HepG2 (cell line): Measurements from ENCODE around the gene GGA3. TPM values are rescaled to one million over a fixed set of nuclear protein-coding genes. Genes with fewer than 3 reads are reported as not detected.

ENCODE experiments used
- ATRX ChIP-seq: sonication (generic); formaldehyde crosslinking; IDR thresholded peaks from 2 replicates; pipeline ENCODE4 v1.4.0; 2020; ENCODE audit warnings: missing genetic modification reagents, borderline replicate concordance
- CC2D1A ChIP-seq: sonication (generic); formaldehyde crosslinking; IDR thresholded peaks from 2 replicates; pipeline ENCODE4 v1.8.1; 2023; ENCODE audit warnings: mild to moderate bottlenecking, missing genetic modification reagents
- KDM1A ChIP-seq: IDR thresholded peaks from 2 replicates; pipeline ENCODE4 v1.6.1; 2016; ENCODE audit warnings: missing compliant biosample characterization
- MED8 ChIP-seq: sonication (generic); formaldehyde crosslinking; IDR thresholded peaks from 2 replicates; pipeline ENCODE4 v1.8.1; 2023; ENCODE audit warnings: mild to moderate bottlenecking, missing genetic modification reagents; ENCODE audit not compliant: insufficient replicate concordance
- MIXL1 ChIP-seq: IDR thresholded peaks from 2 replicates; pipeline ENCODE4 v1.6.1; 2016
- NFE2 ChIP-seq: sonication (generic); formaldehyde crosslinking; IDR thresholded peaks from 2 replicates; pipeline ENCODE4 v1.4.0; 2020; ENCODE audit warnings: missing genetic modification reagents
- PCBP1 ChIP-seq: fragments of 200-400 bp; formaldehyde crosslinking; IDR thresholded peaks from 2 replicates; pipeline ENCODE4 v1.6.1; 2017; ENCODE audit warnings: mild to moderate bottlenecking, low read depth, low read length, borderline replicate concordance
- SRSF9 ChIP-seq: fragments of 200-400 bp; formaldehyde crosslinking; IDR thresholded peaks from 2 replicates; pipeline ENCODE4 v1.6.1; 2018; ENCODE audit warnings: borderline replicate concordance, mild to moderate bottlenecking, low read depth, low read length; ENCODE audit not compliant: insufficient read depth, poor library complexity, severe bottlenecking
- XRCC5 ChIP-seq: fragments of 200-400 bp; formaldehyde crosslinking; optimal IDR thresholded peaks from 2 replicates; pipeline ENCODE3; 2017; ENCODE audit warnings: mild to moderate bottlenecking, low read length
- ZBTB7B ChIP-seq: sonication (generic); formaldehyde crosslinking; IDR thresholded peaks from 2 replicates; pipeline ENCODE4 v1.4.0; 2020; ENCODE audit warnings: missing genetic modification reagents
- ZFP82 ChIP-seq: sonication (generic); formaldehyde crosslinking; IDR thresholded peaks from 2 replicates; pipeline ENCODE4 v1.5.1; 2020; ENCODE audit warnings: mild to moderate bottlenecking, missing genetic modification reagents, borderline replicate concordance
- ZNF234 ChIP-seq: sonication (generic); formaldehyde crosslinking; conservative IDR thresholded peaks from 2 replicates; pipeline ENCODE4 v1.5.1; 2020; ENCODE audit warnings: mild to moderate bottlenecking, missing genetic modification reagents
- ZNF264 ChIP-seq: sonication (generic); formaldehyde crosslinking; IDR thresholded peaks from 2 replicates; pipeline ENCODE4 v1.4.0; 2020; ENCODE audit warnings: missing genetic modification reagents
- ZNF430 ChIP-seq: sonication (generic); formaldehyde crosslinking; IDR thresholded peaks from 2 replicates; pipeline ENCODE4 v1.9.0; 2021; ENCODE audit warnings: mild to moderate bottlenecking, missing genetic modification reagents
- ZNF496 ChIP-seq: sonication (generic); formaldehyde crosslinking; IDR thresholded peaks from 2 replicates; pipeline ENCODE4 v1.8.1; 2023; ENCODE audit warnings: mild to moderate bottlenecking, moderate library complexity, missing genetic modification reagents; ENCODE audit not compliant: insufficient replicate concordance
- ZNF619 ChIP-seq: sonication (generic); formaldehyde crosslinking; IDR thresholded peaks from 2 replicates; pipeline ENCODE4 v1.4.0; 2020; ENCODE audit warnings: mild to moderate bottlenecking, missing genetic modification reagents
- ZNF737 ChIP-seq: sonication (generic); formaldehyde crosslinking; IDR thresholded peaks from 2 replicates; pipeline ENCODE4 v1.5.0; 2020; ENCODE audit warnings: missing genetic modification reagents, mild to moderate bottlenecking, borderline replicate concordance
- ZNF746 ChIP-seq: sonication (generic); formaldehyde crosslinking; IDR thresholded peaks from 2 replicates; pipeline ENCODE4 v1.8.0; 2022; ENCODE audit warnings: mild to moderate bottlenecking, missing genetic modification reagents
- ZNF839 ChIP-seq: sonication (generic); formaldehyde crosslinking; IDR thresholded peaks from 2 replicates; pipeline ENCODE4 v1.4.0; 2020; ENCODE audit warnings: missing genetic modification reagents, mild to moderate bottlenecking, borderline replicate concordance
- ZSCAN29 ChIP-seq: sonication (generic); formaldehyde crosslinking; conservative IDR thresholded peaks from 2 replicates; pipeline ENCODE4 v1.4.0; 2020; ENCODE audit warnings: mild to moderate bottlenecking, missing genetic modification reagents
- polyA plus RNA-seq, 8 experiments: library from polyadenylated mRNA; depleted of rRNA in 3 of 8; stranded (reverse) in 7 of 8; unstranded in 1 of 8; fragments of >200 nt; fragmentation: Illumina TruSeq in 4 of 8; extraction: Trizol in 4 of 8; gene quantifications; 2 replicates each; pipeline versions ENCODE4 v1.2.1 to v1.2.3, GENCODE V29; 2011 to 2016; ENCODE audit warnings: low read depth in 4 of 8, missing spikeins in 1 of 8, mixed read lengths in 1 of 8; ENCODE audit not compliant: insufficient read depth in 1 of 8
- total RNA-seq, 5 experiments: library from RNA; depleted of rRNA; stranded (reverse); fragments of >200 nt; fragmentation: Illumina TruSeq; extraction: Trizol; gene quantifications; 2 replicates each; pipeline ENCODE4 v1.2.3, GENCODE V29; 2016; ENCODE audit warnings: low read depth in 1 of 5
- TF ChIP-seq, protein P1 (sequence below): sonication (generic); formaldehyde crosslinking; IDR thresholded peaks from 2 replicates; pipeline ENCODE4 v1.8.0; 2022; ENCODE audit warnings: mild to moderate bottlenecking, missing genetic modification reagents
- TF ChIP-seq, protein P2 (sequence below): sonication (generic); formaldehyde crosslinking; IDR thresholded peaks from 2 replicates; pipeline ENCODE4 v1.4.0; 2020; ENCODE audit warnings: missing genetic modification reagents
- TF ChIP-seq, protein P3 (sequence below): sonication (generic); formaldehyde crosslinking; IDR thresholded peaks from 2 replicates; pipeline ENCODE4 v1.5.1; 2020; ENCODE audit warnings: missing genetic modification reagents, mild to moderate bottlenecking, borderline replicate concordance
- TF ChIP-seq, protein P4 (sequence below): sonication (generic); formaldehyde crosslinking; IDR thresholded peaks from 2 replicates; pipeline ENCODE4; 2020; ENCODE audit warnings: missing genetic modification reagents, mild to moderate bottlenecking, borderline replicate concordance

Gene GGA3
- total and polyA plus RNA-seq, 2 of the 13 experiments (the other 11 are each of a cell fraction or from before 2014, with no cell fraction given), result 28.4 to 43.7 TPM

DNA sequence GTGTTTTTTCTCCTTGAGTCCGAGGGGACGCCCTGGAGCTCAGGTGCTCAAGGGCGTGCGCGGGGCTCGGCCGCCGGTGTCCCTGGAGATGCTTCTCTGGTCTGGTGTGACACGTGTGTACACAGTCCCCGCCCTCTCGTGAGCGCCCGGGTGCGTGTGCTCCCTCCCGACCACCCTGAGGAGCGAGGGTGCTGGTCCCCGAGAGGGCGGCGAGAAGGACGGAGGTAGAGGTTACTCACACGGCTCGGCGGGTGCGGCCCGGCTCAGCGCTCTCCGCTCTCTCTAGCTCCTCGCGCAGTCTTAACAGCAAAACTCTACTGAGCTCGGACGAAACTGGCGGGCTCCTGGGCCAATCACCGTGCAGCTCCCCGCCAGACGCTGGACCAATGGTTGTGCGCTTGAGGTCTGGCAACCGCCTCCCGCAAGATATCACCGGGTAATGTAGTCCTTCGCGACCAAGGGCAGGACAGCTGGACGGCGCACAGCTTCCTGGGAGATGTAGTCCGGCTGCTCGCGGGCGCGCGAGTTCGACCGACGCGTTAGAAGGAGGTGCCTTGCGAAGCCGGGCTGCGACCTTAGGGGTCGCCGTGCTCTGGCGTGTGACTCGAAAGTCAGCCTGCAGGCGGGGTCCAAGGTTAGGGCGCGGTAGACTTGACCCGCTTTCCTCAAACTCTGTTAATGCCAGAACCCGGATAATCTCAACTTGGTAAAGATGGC lies 27.9 kb upstream of the GGA3 start, which contains the start of gene SLC25A19 (continued):
- no peak for TF ChIP-seq ZNF839 (CRISPR knock-in tag)
- no peak for TF ChIP-seq ZNF737 (CRISPR knock-in tag)
- no peak for TF ChIP-seq NFE2 (CRISPR knock-in tag)
- TF ChIP-seq MED8 (CRISPR knock-in tag), result no peak
- no peak; the same call in 1 of the 2 replicates for TF ChIP-seq KDM1A
- TF ChIP-seq, protein P1, sequence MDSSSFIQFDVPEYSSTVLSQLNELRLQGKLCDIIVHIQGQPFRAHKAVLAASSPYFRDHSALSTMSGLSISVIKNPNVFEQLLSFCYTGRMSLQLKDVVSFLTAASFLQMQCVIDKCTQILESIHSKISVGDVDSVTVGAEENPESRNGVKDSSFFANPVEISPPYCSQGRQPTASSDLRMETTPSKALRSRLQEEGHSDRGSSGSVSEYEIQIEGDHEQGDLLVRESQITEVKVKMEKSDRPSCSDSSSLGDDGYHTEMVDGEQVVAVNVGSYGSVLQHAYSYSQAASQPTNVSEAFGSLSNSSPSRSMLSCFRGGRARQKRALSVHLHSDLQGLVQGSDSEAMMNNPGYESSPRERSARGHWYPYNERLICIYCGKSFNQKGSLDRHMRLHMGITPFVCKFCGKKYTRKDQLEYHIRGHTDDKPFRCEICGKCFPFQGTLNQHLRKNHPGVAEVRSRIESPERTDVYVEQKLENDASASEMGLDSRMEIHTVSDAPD (CRISPR knock-in tag), result no peak
- no peak for TF ChIP-seq ZNF496 (CRISPR knock-in tag)
- TF ChIP-seq ZNF234 (CRISPR knock-in tag), result no peak
- peak; percentile 45; the same call in 1 of the 2 replicates for TF ChIP-seq PCBP1
- TF ChIP-seq ZNF430 (CRISPR knock-in tag), result peak; percentile 71; the same call in 1 of the 2 replicates
- no peak for TF ChIP-seq CC2D1A (CRISPR knock-in tag)
- TF ChIP-seq, protein P2, sequence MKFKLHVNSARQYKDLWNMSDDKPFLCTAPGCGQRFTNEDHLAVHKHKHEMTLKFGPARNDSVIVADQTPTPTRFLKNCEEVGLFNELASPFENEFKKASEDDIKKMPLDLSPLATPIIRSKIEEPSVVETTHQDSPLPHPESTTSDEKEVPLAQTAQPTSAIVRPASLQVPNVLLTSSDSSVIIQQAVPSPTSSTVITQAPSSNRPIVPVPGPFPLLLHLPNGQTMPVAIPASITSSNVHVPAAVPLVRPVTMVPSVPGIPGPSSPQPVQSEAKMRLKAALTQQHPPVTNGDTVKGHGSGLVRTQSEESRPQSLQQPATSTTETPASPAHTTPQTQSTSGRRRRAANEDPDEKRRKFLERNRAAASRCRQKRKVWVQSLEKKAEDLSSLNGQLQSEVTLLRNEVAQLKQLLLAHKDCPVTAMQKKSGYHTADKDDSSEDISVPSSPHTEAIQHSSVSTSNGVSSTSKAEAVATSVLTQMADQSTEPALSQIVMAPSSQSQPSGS (CRISPR knock-in tag), result peak; percentile 93
- TF ChIP-seq ZSCAN29 (CRISPR knock-in tag), result peak; percentile 81; the same call in 1 of the 2 replicates
- TF ChIP-seq ZFP82 (CRISPR knock-in tag), result no peak; the same call in 1 of the 2 replicates
- TF ChIP-seq, protein P3, sequence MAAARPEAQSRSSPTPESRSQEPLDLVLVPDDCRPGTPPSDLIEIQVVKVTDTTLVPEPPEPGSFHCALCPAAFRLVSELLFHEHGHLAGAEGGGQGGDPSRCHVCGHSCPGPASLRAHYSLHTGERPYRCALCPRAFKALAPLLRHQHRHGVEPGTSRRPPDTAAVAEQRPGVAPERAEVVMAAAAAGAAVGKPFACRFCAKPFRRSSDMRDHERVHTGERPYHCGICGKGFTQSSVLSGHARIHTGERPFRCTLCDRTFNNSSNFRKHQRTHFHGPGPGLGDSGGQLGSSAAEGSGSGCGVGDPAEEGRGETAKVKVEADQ (CRISPR knock-in tag), result 0 out of 2 replicates have a peak, but pooled peaks have one; percentile 26
- TF ChIP-seq ZNF619 (CRISPR knock-in tag), result peak; percentile 99
- peak; percentile 75 for TF ChIP-seq MIXL1 (CRISPR knock-in tag)
- TF ChIP-seq ZBTB7B (CRISPR knock-in tag), result peak; percentile 97
- TF ChIP-seq ZNF264 (CRISPR knock-in tag), result 0 out of 2 replicates have a peak, but pooled peaks have one; percentile 15
- TF ChIP-seq SRSF9, result no peak
- TF ChIP-seq ZNF746 (CRISPR knock-in tag), result no peak
- TF ChIP-seq, protein P4, sequence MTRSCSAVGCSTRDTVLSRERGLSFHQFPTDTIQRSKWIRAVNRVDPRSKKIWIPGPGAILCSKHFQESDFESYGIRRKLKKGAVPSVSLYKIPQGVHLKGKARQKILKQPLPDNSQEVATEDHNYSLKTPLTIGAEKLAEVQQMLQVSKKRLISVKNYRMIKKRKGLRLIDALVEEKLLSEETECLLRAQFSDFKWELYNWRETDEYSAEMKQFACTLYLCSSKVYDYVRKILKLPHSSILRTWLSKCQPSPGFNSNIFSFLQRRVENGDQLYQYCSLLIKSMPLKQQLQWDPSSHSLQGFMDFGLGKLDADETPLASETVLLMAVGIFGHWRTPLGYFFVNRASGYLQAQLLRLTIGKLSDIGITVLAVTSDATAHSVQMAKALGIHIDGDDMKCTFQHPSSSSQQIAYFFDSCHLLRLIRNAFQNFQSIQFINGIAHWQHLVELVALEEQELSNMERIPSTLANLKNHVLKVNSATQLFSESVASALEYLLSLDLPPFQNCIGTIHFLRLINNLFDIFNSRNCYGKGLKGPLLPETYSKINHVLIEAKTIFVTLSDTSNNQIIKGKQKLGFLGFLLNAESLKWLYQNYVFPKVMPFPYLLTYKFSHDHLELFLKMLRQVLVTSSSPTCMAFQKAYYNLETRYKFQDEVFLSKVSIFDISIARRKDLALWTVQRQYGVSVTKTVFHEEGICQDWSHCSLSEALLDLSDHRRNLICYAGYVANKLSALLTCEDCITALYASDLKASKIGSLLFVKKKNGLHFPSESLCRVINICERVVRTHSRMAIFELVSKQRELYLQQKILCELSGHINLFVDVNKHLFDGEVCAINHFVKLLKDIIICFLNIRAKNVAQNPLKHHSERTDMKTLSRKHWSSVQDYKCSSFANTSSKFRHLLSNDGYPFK, result peak; percentile 80
- TF ChIP-seq XRCC5, result peak; percentile 47
- TF ChIP-seq ATRX (CRISPR knock-in tag), result no peak
